ENCODE measurements around the gene SCARB1. TPM values are rescaled to one million over a fixed set of nuclear protein-coding genes. Genes with fewer than 3 reads are reported as not detected.

SCARB1 gene
- total RNA-seq, 1 experiment from 2014 or later: 68.3 TPM

DNA sequence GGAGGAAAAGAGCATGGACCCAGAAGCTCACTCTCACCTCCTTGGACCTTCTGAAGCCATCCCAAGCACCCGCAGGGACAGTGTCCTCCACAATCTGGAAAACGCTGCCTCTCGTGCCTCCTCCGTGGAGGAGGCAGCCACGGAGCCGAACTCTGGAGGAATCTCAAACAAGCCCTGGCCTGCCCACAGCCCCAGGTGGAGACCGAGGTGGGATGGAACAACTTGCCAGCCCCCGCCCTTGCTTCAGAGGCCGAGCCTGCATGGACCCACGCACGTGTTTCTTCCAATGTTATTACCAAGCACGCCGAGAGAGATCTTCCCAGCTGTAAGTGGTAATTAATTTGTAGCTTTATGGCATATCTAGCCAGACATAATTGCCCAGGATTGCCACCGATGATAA is 61.3 kb downstream of the SCARB1 start (continued):
- TF ChIP-seq, protein P1, sequence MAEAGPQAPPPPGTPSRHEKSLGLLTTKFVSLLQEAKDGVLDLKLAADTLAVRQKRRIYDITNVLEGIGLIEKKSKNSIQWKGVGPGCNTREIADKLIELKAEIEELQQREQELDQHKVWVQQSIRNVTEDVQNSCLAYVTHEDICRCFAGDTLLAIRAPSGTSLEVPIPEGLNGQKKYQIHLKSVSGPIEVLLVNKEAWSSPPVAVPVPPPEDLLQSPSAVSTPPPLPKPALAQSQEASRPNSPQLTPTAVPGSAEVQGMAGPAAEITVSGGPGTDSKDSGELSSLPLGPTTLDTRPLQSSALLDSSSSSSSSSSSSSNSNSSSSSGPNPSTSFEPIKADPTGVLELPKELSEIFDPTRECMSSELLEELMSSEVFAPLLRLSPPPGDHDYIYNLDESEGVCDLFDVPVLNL (CRISPR knock-in tag; IDR thresholded peaks at IDR 0.05; ENCODE audit: borderline replicate concordance, low read depth): no peak

GRCh38 chr12:124800506-124800905 is 63.2 kb downstream of the SCARB1 start:
- peak overlapping the region; percentile 8; the same call in 1 of the 2 replicates for H3K27ac Mint-ChIP-seq
- ChIA-PET CTCF (no interaction called here), POLR2A (no interaction called here)
- TF ChIP-seq ZBTB43 (CRISPR knock-in tag; IDR thresholded peaks at IDR 0.05) (no peak), ZNF396 (CRISPR knock-in tag; IDR thresholded peaks at IDR 0.05; ENCODE audit: borderline replicate concordance) (no peak), EMX1 (CRISPR knock-in tag; IDR thresholded peaks at IDR 0.05) (no peak), FOXK1 (CRISPR knock-in tag; IDR thresholded peaks at IDR 0.05) (no peak), ZMAT4 (CRISPR knock-in tag; IDR thresholded peaks at IDR 0.05) (no peak), ATF3 (CRISPR knock-in tag; conservative IDR thresholded peaks at IDR 0.05) (no peak), ZNF416 (CRISPR knock-in tag; IDR thresholded peaks at IDR 0.05) (no peak), FOXP1 (CRISPR knock-in tag; IDR thresholded peaks at IDR 0.05; ENCODE audit: borderline replicate concordance) (no peak), TEAD4 (CRISPR knock-in tag; IDR thresholded peaks at IDR 0.05) (no peak), ATF1 (CRISPR knock-in tag; IDR thresholded peaks at IDR 0.05) (no peak)
- TF ChIP-seq, protein P2, sequence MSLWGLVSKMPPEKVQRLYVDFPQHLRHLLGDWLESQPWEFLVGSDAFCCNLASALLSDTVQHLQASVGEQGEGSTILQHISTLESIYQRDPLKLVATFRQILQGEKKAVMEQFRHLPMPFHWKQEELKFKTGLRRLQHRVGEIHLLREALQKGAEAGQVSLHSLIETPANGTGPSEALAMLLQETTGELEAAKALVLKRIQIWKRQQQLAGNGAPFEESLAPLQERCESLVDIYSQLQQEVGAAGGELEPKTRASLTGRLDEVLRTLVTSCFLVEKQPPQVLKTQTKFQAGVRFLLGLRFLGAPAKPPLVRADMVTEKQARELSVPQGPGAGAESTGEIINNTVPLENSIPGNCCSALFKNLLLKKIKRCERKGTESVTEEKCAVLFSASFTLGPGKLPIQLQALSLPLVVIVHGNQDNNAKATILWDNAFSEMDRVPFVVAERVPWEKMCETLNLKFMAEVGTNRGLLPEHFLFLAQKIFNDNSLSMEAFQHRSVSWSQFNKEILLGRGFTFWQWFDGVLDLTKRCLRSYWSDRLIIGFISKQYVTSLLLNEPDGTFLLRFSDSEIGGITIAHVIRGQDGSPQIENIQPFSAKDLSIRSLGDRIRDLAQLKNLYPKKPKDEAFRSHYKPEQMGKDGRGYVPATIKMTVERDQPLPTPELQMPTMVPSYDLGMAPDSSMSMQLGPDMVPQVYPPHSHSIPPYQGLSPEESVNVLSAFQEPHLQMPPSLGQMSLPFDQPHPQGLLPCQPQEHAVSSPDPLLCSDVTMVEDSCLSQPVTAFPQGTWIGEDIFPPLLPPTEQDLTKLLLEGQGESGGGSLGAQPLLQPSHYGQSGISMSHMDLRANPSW (CRISPR knock-in tag; conservative IDR thresholded peaks at IDR 0.05; ENCODE audit: low read depth): no peak
- TF ChIP-seq, protein P3, sequence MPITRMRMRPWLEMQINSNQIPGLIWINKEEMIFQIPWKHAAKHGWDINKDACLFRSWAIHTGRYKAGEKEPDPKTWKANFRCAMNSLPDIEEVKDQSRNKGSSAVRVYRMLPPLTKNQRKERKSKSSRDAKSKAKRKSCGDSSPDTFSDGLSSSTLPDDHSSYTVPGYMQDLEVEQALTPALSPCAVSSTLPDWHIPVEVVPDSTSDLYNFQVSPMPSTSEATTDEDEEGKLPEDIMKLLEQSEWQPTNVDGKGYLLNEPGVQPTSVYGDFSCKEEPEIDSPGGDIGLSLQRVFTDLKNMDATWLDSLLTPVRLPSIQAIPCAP (CRISPR knock-in tag; IDR thresholded peaks at IDR 0.05): no peak
- H3K4me1 Mint-ChIP-seq: peaks cover 23% of the 10 kb centered on the region
- peaks cover 24% of the 10 kb centered on the region for H3K36me3 Mint-ChIP-seq
- no peaks in the 10 kb centered on the region for H3K9me3 Mint-ChIP-seq
- ATAC-seq (no peak), DNase-seq (ENCODE audit: low spot score) (no peak)
- no peak overlapping the region for H3K4me3 Mint-ChIP-seq
- no peaks in the 10 kb centered on the region for H3K27me3 Mint-ChIP-seq (ENCODE audit: low read depth)

- DNase-seq (ENCODE audit: low spot score) (no peak), ATAC-seq (no peak; the same call in 1 of the 2 replicates)
- H3K9me3 Mint-ChIP-seq: no peaks in the 10 kb centered on the region
- H3K4me3 Mint-ChIP-seq: no peak overlapping the region
- CTCF ChIA-PET: interaction anchor here (0.9 to 2.2 kb wide), 6 partner anchors 12 to 109 kb away, joined by 3 to 17 read pairs (median 4); no protein-coding TSS in a partner anchor
- POLR2A ChIA-PET: no interaction called here
- H3K27me3 Mint-ChIP-seq (ENCODE audit: low read depth): no peaks in the 10 kb centered on the region
- H3K27ac Mint-ChIP-seq: peak overlapping the region; percentile 90
- H3K36me3 Mint-ChIP-seq: peaks cover 12% of the 10 kb centered on the region
- H3K4me1 Mint-ChIP-seq: peaks cover 15% of the 10 kb centered on the region
- TF ChIP-seq, protein P4, sequence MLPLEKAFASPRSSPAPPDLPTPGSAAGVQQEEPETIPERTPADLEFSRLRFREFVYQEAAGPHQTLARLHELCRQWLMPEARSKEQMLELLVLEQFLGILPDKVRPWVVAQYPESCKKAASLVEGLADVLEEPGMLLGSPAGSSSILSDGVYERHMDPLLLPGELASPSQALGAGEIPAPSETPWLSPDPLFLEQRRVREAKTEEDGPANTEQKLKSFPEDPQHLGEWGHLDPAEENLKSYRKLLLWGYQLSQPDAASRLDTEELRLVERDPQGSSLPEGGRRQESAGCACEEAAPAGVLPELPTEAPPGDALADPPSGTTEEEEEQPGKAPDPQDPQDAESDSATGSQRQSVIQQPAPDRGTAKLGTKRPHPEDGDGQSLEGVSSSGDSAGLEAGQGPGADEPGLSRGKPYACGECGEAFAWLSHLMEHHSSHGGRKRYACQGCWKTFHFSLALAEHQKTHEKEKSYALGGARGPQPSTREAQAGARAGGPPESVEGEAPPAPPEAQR (CRISPR knock-in tag; IDR thresholded peaks at IDR 0.05): no peak
- TF ChIP-seq IRF2 (CRISPR knock-in tag; IDR thresholded peaks at IDR 0.05; ENCODE audit: borderline replicate concordance, low read depth): no peak
- TF ChIP-seq TCF7 (CRISPR knock-in tag; IDR thresholded peaks at IDR 0.05; ENCODE audit: low read depth): no peak
- no peak for TF ChIP-seq ZBTB43 (CRISPR knock-in tag; IDR thresholded peaks at IDR 0.05)
- TF ChIP-seq GTF2I (CRISPR knock-in tag; conservative IDR thresholded peaks at IDR 0.05): no peak
- TF ChIP-seq SOX15 (CRISPR knock-in tag; IDR thresholded peaks at IDR 0.05): no peak
- no peak for TF ChIP-seq NFATC4 (CRISPR knock-in tag; IDR thresholded peaks at IDR 0.05)
- TF ChIP-seq USF1 (CRISPR knock-in tag; IDR thresholded peaks at IDR 0.05): no peak
- TF ChIP-seq, protein P5, sequence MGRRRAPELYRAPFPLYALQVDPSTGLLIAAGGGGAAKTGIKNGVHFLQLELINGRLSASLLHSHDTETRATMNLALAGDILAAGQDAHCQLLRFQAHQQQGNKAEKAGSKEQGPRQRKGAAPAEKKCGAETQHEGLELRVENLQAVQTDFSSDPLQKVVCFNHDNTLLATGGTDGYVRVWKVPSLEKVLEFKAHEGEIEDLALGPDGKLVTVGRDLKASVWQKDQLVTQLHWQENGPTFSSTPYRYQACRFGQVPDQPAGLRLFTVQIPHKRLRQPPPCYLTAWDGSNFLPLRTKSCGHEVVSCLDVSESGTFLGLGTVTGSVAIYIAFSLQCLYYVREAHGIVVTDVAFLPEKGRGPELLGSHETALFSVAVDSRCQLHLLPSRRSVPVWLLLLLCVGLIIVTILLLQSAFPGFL (CRISPR knock-in tag; IDR thresholded peaks at IDR 0.05; ENCODE audit: borderline replicate concordance): no peak
- no peak for TF ChIP-seq ZNF671 (CRISPR knock-in tag; IDR thresholded peaks at IDR 0.05)
These were observed 66.3 kb downstream of the SCARB1 start for GRCh38 chr12:124797321-124797720.

Data from WTC11 (cell line).